C4-2B (cell line): ENCODE results near the gene PRKCB.

Experiments
- H3K27ac ChIP-seq: fragments of 450-650 bp; 2 replicates; pipeline ENCODE4 v1.5.1; 2017
- CTCF ChIP-seq: fragments of 450-650 bp; conservative IDR thresholded peaks from 2 replicates; pipeline ENCODE4 v1.5.1; 2017; ENCODE audit warnings: mild to moderate bottlenecking
- ZFX ChIP-seq: fragments of 450-650 bp; IDR thresholded peaks from 2 replicates; pipeline ENCODE4 v1.6.1; 2017

PRKCB gene

GRCh38 chr16:23803591-23804123 lies 32.1 kb upstream of the PRKCB start:
- no peak overlapping the region for H3K27ac ChIP-seq
- TF ChIP-seq CTCF (peak; percentile 73), ZFX (no peak)

GRCh38 chr16:23807028-23807427 lies 28.8 kb upstream of the PRKCB start:
- no peak for TF ChIP-seq ZFX
- no peak for TF ChIP-seq CTCF
- no peak overlapping the region for H3K27ac ChIP-seq

- no peak for TF ChIP-seq ZFX
- no peak for TF ChIP-seq CTCF
- no peak overlapping the region for H3K27ac ChIP-seq
These were observed 14.3 kb upstream of the PRKCB start for GRCh38 chr16:23821467-23821866.

GRCh38 chr16:23821875-23822688 lies 13.7 kb upstream of the PRKCB start:
- TF ChIP-seq CTCF = no peak
- no peak for TF ChIP-seq ZFX
- H3K27ac ChIP-seq = no peak overlapping the region

GRCh38 chr16:23823475-23824384 lies 12.1 kb upstream of the PRKCB start:
- H3K27ac ChIP-seq = no peak overlapping the region
- no peak for TF ChIP-seq ZFX

GRCh38 chr16:23824909-23825308 lies 10.9 kb upstream of the PRKCB start:
- TF ChIP-seq ZFX = no peak
- TF ChIP-seq CTCF = no peak
- no peak overlapping the region for H3K27ac ChIP-seq

GRCh38 chr16:23826528-23827045 lies 9.2 kb upstream of the PRKCB start:
- H3K27ac ChIP-seq = no peak overlapping the region
- TF ChIP-seq CTCF (no peak), ZFX (no peak)
